ENCODE measurements around the gene POLR3B. TPM values are rescaled to one million over a fixed set of nuclear protein-coding genes. Genes with fewer than 3 reads are reported as not detected.
"Not testable (repeated sequence)": the region's sequence is repeated elsewhere in the genome, so short reads cannot be mapped to it uniquely, and the experiment has no call there.

POLR3B gene
- total and polyA plus RNA-seq, 2 of the 8 experiments (the other 6 are each of a cell fraction or from before 2014, with no cell fraction given), result 5.0 to 13.2 TPM

- TF ChIP-seq SAP30 (IDR thresholded peaks at IDR 0.05; ENCODE audit: insufficient read depth, insufficient replicate concordance, low read length) (no peak), PHF8 (conservative IDR thresholded peaks at IDR 0.05; ENCODE audit: low read depth, low read length) (no peak), POLR2A (IDR thresholded peaks at IDR 0.05; ENCODE audit: control extremely low read depth in 1 of 2, low read depth in 2 of 2, low read length in 2 of 2) (no peak)
These were observed 104.2 kb downstream of the POLR3B start (continued) for GRCh38 chr12:106461730-106462129.

GRCh38 chr12:106465605-106466004 is 108.1 kb downstream of the POLR3B start:
- 92% methylated on average over 4 of the region's 4 CpGs; no CpG with 5 or more reads in 1 of the 2 experiments for WGBS, 2 experiments (ENCODE audit: extremely low coverage in 1 of 2, insufficient coverage in 1 of 2, insufficient read length in 1 of 2, insufficient replicate concordance in 2 of 2, low coverage in 1 of 2, low lambda C conversion rate in 2 of 2, missing lambda C conversion rate in 1 of 2)
- H2BK15ac ChIP-seq (ENCODE audit: low read length); H3K23me2 ChIP-seq (ENCODE audit: low read depth, low read length); H3K79me2 ChIP-seq (ENCODE audit: control insufficient read depth in 1 of 2, insufficient read depth in 2 of 2, low read length in 2 of 2); H3K27ac ChIP-seq (ENCODE audit: low read depth, low read length); H4K5ac ChIP-seq (ENCODE audit: insufficient read length, low read depth, low read length); H2BK12ac ChIP-seq (ENCODE audit: low read depth, low read length); H3K23ac ChIP-seq (ENCODE audit: insufficient read length); CTCF ChIA-PET (ENCODE audit: partially characterized antibody); H4K8ac ChIP-seq (ENCODE audit: extremely low read depth, insufficient read depth, low read length); H3K27me3 ChIP-seq (replicated peaks in 1 of 4; ENCODE audit: control insufficient read depth in 3 of 4, extremely low read depth in 1 of 4, insufficient read depth in 3 of 4, low read length in 3 of 4); FAIRE-seq; POLR2A ChIA-PET (ENCODE audit: partially characterized antibody); H3K36me3 ChIP-seq (ENCODE audit: control insufficient read depth in 2 of 4, insufficient read depth in 4 of 4, low read length in 3 of 4); DNase-seq (ENCODE audit: low read depth in 1 of 2, low spot score in 2 of 2); H3K4me2 ChIP-seq (ENCODE audit: insufficient read depth in 1 of 2, low read depth in 2 of 2, low read length in 2 of 2); H4K91ac ChIP-seq (replicated peaks; ENCODE audit: insufficient read length, low read length); H2AFZ ChIP-seq (ENCODE audit: low read length); H2BK20ac ChIP-seq (ENCODE audit: low read length); H4K20me1 ChIP-seq (replicated peaks in 1 of 2; ENCODE audit: control insufficient read depth in 1 of 2, insufficient read depth in 2 of 2, low read length in 2 of 2); H3K4ac ChIP-seq (replicated peaks; ENCODE audit: insufficient read length, low read depth, low read length); H2BK120ac ChIP-seq (replicated peaks; ENCODE audit: low read depth, low read length); H3K56ac ChIP-seq (replicated peaks; ENCODE audit: insufficient read length, low read depth, low read length); H2BK5ac ChIP-seq (ENCODE audit: low read depth, low read length); H3K4me3 ChIP-seq (ENCODE audit: extremely low read depth in 1 of 4, insufficient read depth in 2 of 4, low read depth in 3 of 4, low read length in 4 of 4); H3K79me1 ChIP-seq (ENCODE audit: low read depth, low read length); H3K4me1 ChIP-seq (replicated peaks in 1 of 4; ENCODE audit: control insufficient read depth in 3 of 4, insufficient read depth in 4 of 4, low read length in 3 of 4); H3K14ac ChIP-seq (ENCODE audit: insufficient read length); H3K18ac ChIP-seq (ENCODE audit: extremely low read depth, low read length); H3K9me3 ChIP-seq (ENCODE audit: insufficient read depth in 2 of 2, low read depth in 1 of 2, low read length in 1 of 2); H2AK5ac ChIP-seq (ENCODE audit: low read depth, low read length); H3K9ac ChIP-seq (replicated peaks in 1 of 4; ENCODE audit: extremely low read depth in 1 of 4, low read depth in 3 of 4, low read length in 3 of 4): not testable (repeated sequence)

Data from H1 (cell line).